VCaP (cell line): ENCODE results near the gene SLC12A8.

Experiments
- H3K27ac ChIP-seq: fragments of 450-650 bp; 2 replicates; pipeline ENCODE4 v1.5.1; 2017
- TF ChIP-seq, protein P1 (sequence below): fragments of 450-650 bp; conservative IDR thresholded peaks from 2 replicates; pipeline ENCODE4 v1.5.1; 2017; ENCODE audit warnings: mild to moderate bottlenecking, moderate library complexity

The SLC12A8 gene

DNA sequence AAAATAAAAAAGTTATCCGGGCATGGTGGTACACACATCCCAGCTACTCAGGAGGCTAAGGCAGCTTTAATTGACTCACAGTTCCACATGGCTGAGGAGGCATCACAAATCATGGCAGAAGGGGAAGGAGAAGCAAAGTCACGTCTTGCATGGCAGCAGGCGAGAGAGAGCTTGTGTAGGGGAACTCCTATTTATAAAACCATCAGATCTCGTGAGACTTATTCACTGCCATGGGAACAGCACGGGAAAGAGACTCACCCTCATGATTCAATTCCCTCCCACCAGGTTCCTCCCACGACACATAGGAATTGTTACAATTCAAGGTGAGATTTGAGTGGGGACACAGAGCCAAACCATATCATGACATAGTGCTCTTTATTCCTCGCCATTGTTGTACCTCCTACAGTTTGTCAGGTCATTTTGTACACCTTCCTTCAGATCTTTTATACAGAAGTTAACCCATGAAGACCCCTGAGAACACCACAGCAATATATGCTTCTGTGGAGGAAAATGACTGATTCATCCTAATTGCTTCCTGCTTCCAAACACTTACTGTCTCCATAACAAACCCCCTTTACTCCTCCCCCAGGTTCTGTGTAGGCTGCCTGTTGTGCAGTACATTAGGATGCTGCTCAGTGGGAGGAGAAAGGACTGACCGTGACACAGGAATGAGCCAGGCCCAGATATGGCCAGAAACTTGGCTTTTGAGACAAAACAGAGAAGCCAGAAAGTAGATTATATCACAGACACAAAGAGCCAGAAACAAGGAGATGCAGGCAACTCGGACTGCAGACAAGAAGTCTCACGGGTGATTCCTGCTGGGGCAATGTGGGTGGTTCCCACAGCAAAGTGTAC, 88.9 kb downstream of the SLC12A8 start:
- TF ChIP-seq, protein P1, sequence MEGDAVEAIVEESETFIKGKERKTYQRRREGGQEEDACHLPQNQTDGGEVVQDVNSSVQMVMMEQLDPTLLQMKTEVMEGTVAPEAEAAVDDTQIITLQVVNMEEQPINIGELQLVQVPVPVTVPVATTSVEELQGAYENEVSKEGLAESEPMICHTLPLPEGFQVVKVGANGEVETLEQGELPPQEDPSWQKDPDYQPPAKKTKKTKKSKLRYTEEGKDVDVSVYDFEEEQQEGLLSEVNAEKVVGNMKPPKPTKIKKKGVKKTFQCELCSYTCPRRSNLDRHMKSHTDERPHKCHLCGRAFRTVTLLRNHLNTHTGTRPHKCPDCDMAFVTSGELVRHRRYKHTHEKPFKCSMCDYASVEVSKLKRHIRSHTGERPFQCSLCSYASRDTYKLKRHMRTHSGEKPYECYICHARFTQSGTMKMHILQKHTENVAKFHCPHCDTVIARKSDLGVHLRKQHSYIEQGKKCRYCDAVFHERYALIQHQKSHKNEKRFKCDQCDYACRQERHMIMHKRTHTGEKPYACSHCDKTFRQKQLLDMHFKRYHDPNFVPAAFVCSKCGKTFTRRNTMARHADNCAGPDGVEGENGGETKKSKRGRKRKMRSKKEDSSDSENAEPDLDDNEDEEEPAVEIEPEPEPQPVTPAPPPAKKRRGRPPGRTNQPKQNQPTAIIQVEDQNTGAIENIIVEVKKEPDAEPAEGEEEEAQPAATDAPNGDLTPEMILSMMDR = no peak
- no peak overlapping the region for H3K27ac ChIP-seq

DNA sequence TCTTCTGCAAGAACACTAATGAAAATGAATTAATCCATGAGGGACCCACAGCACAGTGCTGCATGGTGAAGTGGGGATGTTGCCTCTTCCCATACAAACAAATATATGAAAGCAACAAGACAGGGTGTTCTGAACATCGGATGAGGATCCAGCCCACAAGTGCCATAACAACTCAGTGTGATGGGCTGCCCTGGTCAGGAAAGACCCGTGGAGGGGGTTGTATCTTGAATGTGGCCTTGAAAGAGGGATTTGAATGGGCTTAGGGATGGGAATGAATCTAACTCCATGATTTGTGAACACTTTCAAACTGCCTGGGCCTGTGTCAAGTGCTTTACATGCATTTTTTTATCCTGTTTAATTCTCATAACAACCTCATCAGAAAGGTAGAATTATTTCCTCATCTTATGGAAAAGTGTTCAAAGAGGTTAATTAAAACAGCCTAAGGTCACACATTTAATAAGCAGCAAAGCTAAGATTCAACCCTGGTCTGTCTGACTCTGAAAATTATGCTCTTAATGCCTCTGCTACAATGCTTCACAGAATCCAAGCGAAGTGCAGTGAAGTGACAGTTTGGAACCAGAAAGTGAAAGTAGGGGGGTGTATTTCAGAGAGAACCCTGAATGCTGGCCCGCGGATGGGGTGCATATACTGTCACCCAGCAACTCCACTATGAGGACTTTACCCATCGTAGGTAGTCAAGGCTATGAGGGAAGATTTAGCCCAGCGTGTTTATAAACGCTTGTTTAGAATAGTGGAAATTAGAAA, 91.1 kb downstream of the SLC12A8 start:
- TF ChIP-seq, protein P1 = no peak
- no peak overlapping the region for H3K27ac ChIP-seq

DNA sequence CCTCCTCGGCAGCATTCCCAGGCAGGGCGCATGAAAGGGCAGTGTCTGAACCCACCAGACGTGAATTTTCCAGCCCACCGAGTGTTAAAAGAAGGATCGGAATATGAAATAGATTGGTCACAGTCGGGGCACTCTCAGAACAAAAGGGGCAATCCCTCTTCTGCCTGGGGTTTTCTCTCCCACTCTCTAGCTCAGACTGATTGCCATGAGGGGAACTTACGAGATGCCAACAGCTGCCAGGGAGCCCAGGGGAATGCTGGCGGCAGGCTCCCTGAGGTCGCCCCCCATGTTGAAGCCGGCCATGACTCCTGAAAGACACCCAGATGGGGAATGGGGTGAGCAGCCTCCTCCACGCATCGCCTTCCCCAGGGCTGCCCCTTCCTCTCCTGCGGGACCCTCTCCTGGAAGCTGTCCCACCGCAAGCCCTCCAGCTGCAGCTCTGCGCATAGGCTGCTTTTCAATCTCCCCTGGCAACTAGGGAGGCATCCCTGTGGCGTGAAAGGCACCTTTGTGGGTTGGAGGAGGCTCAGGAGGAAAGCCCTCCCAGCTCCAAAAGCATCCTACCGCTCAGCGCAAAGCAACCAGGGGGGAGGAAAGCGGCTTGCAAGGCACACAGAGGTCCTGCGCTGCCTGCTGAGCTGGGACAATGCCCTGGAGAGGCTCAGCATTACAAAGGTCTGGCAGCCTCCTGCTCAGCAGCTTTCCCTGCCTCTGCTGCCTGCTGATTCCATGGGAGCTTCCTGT, 92.0 kb downstream of the SLC12A8 start:
- TF ChIP-seq, protein P1 = no peak
- no peak overlapping the region for H3K27ac ChIP-seq

DNA sequence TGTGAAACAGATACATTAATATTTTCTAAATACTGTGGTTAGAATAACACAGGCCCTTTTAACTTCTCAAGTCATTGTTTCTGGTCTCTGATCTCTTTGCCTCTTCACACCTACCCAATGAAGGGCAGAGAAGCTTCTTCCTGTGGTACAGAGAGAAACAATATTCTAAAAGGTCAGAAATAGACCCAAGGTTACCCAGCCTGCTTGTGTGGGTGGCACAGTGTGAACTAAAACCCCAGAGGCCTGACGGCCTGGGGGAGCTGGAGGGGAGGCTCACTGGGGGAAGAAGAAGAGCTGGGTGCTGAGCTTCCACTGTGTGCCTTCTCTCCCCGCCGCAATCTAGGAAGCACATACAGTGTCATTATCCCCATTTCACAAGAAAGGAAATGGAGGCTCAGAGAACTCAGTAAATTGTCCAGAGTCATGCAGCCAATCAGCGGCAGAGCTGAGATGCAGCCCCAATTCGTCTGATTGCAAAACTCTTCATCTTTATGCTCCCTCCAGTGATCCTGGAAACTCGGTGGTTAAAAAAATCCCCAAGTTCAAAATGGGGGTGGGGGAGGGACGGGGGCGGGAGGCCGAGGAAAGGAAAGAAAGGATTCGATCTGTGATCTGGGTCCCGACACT, 92.7 kb downstream of the SLC12A8 start:
- TF ChIP-seq, protein P1 = no peak

DNA sequence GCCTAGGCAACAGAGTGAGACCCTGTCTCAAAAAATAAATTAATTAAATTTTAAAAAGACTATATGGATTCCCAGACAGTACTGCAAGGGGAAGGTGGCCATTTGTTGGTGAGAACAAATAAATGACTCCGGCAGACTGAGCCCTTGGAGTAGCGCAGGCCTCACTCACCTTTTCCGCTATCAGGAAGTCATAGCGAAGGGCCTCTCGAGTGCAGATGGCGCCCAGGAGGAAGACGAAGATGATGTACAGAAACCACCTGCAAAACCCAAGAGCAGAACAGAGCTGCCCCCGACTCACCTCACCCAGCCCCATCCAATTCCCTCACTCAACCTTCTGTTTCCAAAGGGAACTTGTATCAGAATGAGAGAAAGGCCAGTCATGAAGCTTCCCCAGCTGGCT, 93.9 kb downstream of the SLC12A8 start:
- TF ChIP-seq, protein P1 = no peak
- H3K27ac ChIP-seq = no peak overlapping the region

More for the DNA sequence above, 92.7 kb downstream of the SLC12A8 start:
- H3K27ac ChIP-seq = no peak overlapping the region

DNA sequence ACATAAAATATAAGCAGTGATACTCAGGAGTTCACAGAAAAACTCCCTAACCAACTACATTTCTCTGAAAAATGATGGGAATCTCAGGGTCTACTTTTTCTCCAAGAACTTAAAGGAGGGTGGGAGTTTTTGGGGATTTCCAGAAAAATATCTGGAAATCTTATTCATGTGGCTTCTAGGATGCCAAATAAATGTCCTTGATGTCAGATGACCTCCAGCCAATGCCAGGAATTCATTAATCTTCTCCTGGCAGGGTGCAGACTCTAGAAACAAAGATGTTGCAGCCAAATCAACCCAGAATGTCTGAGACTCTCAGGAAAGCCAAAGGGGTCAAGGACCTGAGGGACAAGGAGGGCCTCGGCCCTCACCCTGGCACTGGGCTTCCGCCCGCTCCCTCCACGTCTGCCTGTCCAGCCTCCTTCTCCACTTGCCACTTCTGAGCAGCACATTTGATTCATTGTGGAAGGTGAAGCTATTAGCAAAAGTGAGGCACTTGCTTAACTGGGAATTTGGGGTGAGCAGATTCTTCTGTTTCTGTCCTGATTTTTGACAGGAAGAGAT, 94.8 kb downstream of the SLC12A8 start:
- TF ChIP-seq, protein P1 = no peak
- H3K27ac ChIP-seq = peak overlapping the region; percentile 58
